Hematopoietic multipotent progenitor cell treated with erythropoietin and hydrocortisone succinate and interleukin-3 and kit ligand, for 17 days (in vitro differentiated cells): ENCODE data around the gene APOB.
"Not testable (repeated sequence)": the region's sequence is repeated elsewhere in the genome, so short reads cannot be mapped to it uniquely, and the experiment has no call there.

ENCODE experiments used
- DNase-seq: peaks from one replicate; pipeline ENCODE4 v3.0.0-alpha.2; 2015; ENCODE audit warnings: low spot score

APOB gene

GRCh38 chr2:21033237-21034155 lies 10.4 kb downstream of the APOB start:
- DNase-seq, result no peak

DNA sequence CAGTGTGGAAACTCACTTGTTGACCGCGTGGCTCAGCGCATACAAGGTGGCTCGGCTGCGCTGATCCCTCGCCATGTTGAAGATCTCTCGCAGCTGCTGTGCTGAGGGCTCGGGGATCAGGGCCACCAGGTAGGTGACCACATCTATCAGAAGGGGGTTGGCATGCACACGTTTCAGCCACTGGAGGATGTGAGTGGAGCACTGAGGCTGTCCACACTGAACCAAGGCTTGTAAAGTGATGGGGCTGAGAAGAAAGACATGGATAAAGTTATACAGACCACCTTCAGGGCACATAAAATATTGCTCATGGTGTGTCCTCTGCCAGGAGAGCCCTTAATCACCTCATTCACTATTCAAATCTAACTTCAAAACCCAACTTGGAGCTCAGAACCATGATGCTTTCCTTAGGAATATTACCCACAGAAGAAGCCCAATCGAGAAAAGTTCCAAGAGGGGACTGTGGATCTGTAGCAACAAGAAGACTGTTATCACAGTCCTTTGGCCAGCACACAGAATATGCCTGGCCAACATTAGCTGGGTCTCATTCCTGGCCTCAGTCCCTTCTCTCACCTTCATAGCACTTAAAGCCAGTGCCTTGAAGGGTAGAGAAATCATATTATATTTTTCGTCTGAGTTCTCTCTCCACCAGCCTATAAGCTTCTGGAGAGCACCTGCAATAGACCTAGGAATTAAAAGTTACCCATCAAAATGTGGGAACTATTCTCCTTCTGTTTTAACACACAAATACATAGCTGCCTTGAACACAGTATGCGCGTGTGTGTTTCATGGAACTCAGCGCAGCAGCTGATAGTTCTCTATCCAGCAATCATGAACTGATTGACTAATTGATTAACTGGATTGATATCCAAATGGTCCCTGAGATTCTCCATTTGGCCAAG lies 11.3 kb downstream of the APOB start:
- DNase-seq, result no peak

GRCh38 chr2:21030983-21031968 lies 12.6 kb downstream of the APOB start:
- no peak for DNase-seq

DNA sequence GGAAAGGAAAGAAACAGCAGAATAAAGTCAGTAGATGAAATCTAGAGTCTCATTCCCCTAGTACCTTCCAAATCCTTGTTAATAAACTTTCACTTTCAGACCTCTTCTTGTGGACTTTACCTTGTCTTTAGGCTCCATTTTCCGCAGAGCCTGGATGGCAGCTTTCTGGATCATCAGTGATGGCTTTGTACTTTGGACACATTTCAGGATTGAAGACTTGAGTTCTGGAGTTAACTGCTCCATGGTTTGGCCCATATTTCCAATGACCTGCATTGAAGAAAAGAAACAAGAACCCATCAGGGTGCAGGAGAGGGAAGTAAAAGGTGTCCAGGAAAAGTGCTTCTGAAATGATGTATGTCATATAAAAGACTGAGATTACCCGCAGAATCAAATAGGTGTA lies 14.4 kb downstream of the APOB start:
- DNase-seq, result no peak

- DNase-seq, result not testable (repeated sequence)
These were observed 14.9 kb downstream of the APOB start for GRCh38 chr2:21028951-21029350.

DNA sequence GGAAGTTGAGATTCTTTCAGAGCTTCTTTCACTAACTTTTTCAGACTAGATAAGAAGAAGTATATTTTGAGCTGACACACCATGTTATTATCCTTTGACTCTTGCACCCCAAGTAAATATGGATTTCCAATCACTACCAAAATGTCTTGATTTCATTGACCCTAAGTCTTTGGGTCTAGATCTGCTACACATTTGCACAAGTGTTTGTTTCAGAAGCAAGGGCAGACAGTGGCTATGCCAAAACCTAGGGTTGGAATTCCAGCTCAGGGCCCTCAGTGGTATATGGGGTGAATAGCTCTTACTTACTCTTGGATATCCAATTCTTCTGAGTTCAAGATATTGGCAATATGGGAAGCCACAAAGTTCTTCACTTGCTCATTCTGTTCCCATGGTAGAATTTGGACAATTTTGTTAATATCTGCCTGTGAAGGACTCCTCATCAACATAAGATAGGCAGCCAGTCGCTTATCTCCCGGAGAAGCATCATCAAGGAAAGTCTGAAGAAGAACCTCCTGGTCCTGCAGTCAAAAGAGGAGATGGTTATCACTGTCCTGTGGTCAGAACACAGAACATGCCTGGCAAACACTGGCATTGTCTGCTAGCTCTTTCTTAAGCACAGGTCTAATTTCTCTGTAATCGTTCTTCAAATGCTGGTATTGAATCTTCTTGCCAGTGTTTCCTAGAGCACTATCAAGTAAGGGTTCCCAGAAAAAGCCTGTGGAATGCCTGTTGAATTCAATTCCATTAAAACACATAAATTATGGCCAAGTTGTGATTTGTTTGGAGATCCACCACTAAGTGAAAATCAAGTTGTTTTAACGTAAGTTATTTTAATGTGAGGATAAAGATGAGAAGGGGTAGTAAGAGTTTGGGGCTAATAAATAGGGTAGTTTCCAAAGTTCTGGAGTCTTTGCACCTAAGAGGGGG lies 15.6 kb downstream of the APOB start:
- no peak for DNase-seq

DNA sequence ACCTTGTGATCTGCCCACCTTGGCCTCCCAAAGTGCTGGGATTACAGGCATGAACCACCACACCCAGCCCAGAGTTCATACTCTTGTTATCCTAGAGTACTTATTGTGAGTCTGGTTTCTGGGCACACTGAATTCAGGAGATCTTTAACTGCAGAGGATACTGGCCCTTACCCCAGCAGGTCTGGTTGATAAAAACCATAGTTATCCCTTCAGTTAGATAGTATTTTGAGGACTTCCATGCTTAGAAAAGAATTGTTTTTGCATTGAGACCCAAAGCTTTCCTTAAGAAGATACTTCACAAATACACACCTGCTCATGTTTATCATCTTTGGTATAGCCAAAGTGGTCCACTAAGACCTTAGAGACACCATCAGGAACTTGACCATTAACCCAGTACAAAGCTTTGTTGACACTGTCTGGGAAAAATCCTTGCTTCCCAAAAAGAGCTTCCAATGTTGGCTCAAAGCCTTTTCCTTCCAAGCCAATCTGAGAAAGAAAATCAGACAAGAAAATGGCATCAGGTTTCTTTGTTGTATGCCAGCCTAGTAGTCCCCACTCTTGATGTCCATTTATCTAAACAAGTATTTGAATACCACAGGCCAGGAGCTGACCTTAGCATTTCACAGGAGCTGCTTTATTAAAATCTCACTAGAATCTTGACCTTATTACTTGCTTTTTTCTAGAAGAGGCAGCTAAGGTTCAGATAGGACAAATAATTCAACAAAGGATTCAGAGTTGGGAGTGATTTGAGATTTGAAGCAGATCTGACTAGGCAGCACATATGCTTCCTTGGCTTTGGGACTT lies 17.2 kb downstream of the APOB start:
- no peak for DNase-seq

DNA sequence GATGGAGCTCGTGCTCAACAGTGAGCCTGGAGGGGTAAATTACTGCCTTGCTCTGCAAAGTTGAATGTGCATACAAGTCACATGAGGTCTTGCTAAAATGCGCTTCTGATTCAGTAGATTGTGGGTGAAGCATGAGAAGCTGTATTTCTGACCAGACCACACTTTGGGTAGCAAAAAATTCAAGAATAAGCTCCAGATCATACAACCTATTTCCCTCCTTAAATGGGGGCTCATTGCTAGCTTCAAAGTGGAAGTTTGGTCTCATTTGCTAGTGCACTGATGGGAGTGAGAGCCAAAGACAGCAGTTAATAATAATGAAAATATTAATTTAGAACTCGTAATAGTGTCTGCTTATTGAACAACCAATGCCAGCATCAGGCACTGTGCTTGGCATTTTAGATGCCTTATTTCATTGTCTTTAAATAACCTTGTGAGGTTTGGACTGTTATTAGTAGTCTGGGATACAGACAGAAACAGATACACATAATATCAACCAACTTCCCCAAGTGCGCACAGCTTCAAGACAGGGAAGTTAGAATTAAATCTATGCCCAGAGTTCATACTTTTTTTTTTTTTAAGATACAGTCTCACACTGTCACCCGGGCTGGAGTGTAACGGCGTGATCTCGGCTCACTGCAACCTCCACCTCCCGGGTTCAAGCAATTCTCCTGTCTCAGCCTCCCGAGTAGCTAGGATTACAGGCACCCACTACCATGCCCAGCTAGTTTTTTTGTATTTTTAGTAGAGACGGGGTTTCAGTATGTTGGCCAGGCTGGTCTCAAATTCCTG lies 18.0 kb downstream of the APOB start:
- DNase-seq, result no peak

DNA sequence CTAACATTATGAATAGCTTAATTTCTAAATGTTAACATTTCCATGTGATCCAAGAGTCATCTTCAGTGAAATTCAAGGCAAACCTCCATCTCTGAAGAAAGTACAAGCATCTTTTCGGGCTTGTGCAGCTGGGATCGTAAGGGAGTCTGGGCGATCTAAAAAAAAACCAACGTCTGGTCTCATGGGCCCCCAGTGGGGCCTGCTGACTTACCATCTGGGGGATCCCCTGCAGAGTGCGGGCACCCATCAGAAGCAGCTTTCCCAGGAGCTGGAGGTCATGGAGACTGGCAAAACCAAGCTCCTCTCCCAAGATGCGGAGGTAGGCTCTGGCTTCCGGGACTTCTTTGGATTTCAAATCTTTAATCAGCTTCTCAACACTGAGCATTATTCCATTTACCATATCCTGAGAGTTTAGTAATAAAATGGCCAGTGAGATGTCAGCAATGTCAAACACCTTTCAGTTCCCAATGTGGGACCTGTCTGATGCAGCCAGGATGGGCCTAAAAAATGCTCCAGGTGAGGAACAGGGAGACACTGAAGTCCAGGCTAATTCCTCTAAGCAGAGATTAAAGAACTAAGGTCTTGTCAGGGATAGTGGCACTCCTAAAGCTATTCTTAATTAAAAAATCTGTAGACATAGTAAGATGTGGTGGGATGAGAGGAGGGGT lies 19.0 kb downstream of the APOB start:
- no peak for DNase-seq

DNA sequence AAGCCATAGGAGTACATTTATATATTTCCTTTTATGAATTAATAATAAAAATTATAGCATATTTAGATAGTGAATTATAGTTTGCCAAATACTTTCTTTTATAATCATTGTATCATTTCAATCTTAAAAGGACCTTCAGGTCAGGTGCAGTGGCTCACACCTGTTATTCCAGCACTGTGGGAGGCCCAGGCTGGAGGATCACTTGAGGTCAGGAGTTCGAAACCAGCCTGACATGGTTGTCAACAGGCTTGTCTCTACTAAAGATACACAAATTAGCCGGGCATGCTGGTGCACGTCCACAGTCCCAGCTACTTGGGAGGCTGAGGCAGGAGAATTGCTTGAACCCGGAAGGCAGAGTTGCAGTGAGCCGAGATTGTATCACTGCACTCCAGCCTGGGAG lies 19.7 kb downstream of the APOB start:
- no peak for DNase-seq

DNA sequence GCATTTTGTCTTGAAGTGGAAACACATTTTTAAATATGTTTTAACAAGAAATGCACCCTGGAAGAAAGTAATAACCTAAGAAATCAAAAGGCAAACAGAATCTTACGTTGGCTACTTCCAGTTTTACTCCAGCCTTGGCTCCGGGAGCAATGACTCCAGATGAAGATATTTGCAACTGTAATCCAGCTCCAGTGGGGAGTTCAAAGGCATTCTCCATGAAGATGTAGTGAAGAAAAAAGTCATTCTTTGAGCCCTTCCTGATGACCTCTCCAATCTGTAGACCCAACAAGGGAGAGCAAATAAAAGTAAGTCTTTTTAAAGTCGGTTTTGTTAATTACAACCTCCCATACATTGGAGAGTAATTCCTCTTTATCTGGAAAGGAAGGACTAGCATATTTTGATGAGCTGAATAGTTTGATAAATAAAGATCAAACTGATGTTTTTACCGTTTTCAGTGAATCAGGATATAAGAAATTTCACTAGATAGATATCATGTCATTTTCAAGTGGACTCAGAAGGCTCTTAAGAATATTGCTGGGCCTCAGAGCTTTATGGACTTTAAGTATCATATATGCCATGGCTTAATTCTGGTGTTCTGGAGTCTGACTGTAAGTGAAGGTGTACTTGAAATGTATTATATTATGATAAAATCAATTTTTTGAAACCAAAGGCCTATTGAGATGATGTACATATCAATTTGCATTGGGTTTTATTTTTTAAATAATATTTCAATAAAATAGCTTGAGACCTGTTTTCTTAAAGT lies 20.3 kb downstream of the APOB start:
- no peak for DNase-seq

- DNase-seq, result no peak
These were observed 21.0 kb downstream of the APOB start for GRCh38 chr2:21022792-21023367.

DNA sequence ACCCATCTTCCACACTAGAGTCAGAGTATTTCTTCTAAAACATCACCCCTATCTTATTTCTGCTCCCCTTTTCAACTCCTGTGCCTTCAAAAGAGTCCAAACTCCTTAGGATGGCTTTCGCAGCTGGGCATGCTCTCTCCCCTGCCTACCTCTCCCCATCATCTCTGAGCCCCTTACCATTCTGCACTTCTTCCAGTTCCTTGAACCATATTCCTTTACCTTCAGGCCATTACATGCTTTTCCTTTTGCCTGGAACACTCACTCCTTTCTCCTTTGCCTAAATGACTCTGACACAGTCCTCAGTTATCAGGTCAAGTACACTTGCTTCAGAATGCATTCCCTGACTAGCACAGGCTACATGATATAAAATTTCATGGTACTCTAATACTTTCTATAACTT lies 22.4 kb downstream of the APOB start:
- DNase-seq, result no peak

- DNase-seq, result no peak
These were observed 23.1 kb downstream of the APOB start for GRCh38 chr2:21020668-21021288.

GRCh38 chr2:21020031-21020667 lies 23.7 kb downstream of the APOB start:
- no peak for DNase-seq

- no peak for DNase-seq
These were observed 24.2 kb downstream of the APOB start for GRCh38 chr2:21019678-21020021.
